Left ventricle myocardium inferior (tissue), 1 donor: Measurements from ENCODE around the gene ZNF710. TPM values are rescaled to one million over a fixed set of nuclear protein-coding genes. Genes with fewer than 3 reads are reported as not detected.

Experiments
- DNase-seq: peaks from one replicate; pipeline ENCODE4 v3.0.0-alpha.2; 2020
- H3K27ac ChIP-seq: fragments of 200-600 bp; replicated peaks from 2 replicates; pipeline ENCODE4 v1.8.0; 2021
- H3K27me3 ChIP-seq: fragments of 200-600 bp; 2 replicates; pipeline ENCODE4 v1.8.0; 2021; ENCODE audit warnings: low read depth
- H3K36me3 ChIP-seq: fragments of 200-600 bp; 2 replicates; pipeline ENCODE4 v1.8.0; 2021
- H3K4me1 ChIP-seq: fragments of 200-600 bp; 2 replicates; pipeline ENCODE4 v1.8.0; 2021
- H3K4me3 ChIP-seq: fragments of 200-600 bp; 2 replicates; pipeline ENCODE4 v1.8.0; 2021; ENCODE audit warnings: mild to moderate bottlenecking, moderate library complexity
- H3K9me3 ChIP-seq: fragments of 200-600 bp; replicated peaks from 2 replicates; pipeline ENCODE4 v1.8.0; 2021
- intact Hi-C: fragments of 100-400 bp; cut with micrococcal nuclease; formaldehyde crosslinking; loops from one replicate; pipeline ENCODE4 v1.11.0; 2022
- total RNA-seq: library from RNA; stranded (reverse); fragmentation: NEBNext Ultra II Directional; extraction: Animal tissue kit (Norgen Biotek cat#: 25700); gene quantifications from one replicate; pipeline ENCODE4 v1.2.1, GENCODE V29; 2021
- TF ChIP-seq, protein P1 (sequence below): fragments of 200-600 bp; IDR thresholded peaks from 2 replicates; pipeline ENCODE4 v1.8.0; 2021; ENCODE audit warnings: antibody characterized with exemption, mild to moderate bottlenecking, borderline replicate concordance
- donor health status: DM: no; HTN: yes; CAD: no; lungs with severe emphysema.

The ZNF710 gene
- total RNA-seq, 1 donor from 2014 or later = 5.5 TPM

GRCh38 chr15:90080818-90081393 lies 79.8 kb downstream of the ZNF710 start:
- no peak overlapping the region for H3K4me3 ChIP-seq
- TF ChIP-seq, protein P1, sequence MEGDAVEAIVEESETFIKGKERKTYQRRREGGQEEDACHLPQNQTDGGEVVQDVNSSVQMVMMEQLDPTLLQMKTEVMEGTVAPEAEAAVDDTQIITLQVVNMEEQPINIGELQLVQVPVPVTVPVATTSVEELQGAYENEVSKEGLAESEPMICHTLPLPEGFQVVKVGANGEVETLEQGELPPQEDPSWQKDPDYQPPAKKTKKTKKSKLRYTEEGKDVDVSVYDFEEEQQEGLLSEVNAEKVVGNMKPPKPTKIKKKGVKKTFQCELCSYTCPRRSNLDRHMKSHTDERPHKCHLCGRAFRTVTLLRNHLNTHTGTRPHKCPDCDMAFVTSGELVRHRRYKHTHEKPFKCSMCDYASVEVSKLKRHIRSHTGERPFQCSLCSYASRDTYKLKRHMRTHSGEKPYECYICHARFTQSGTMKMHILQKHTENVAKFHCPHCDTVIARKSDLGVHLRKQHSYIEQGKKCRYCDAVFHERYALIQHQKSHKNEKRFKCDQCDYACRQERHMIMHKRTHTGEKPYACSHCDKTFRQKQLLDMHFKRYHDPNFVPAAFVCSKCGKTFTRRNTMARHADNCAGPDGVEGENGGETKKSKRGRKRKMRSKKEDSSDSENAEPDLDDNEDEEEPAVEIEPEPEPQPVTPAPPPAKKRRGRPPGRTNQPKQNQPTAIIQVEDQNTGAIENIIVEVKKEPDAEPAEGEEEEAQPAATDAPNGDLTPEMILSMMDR = no peak
- H3K36me3 ChIP-seq = peaks cover 77% of the 10 kb centered on the region

GRCh38 chr15:90082140-90082715 lies 81.1 kb downstream of the ZNF710 start:
- no peak overlapping the region for H3K4me3 ChIP-seq
- H3K27ac ChIP-seq = peak overlapping the region; percentile 20
- no peaks in the 10 kb centered on the region for H3K27me3 ChIP-seq
- no peaks in the 10 kb centered on the region for H3K9me3 ChIP-seq
- DNase-seq = no peak
- TF ChIP-seq, protein P1 = no peak
- intact Hi-C loops = no loop called here
- H3K36me3 ChIP-seq = peaks cover 90% of the 10 kb centered on the region
- H3K4me1 ChIP-seq = peaks cover 13% of the 10 kb centered on the region

More at GRCh38 chr15:90080818-90081393, 79.8 kb downstream of the ZNF710 start:
- Histone ChIP-seq H3K9me3 (no peaks in the 10 kb centered on the region), H3K27me3 (no peaks in the 10 kb centered on the region), H3K4me1 (peaks cover 21% of the 10 kb centered on the region), H3K27ac (no peak overlapping the region)
- no peak for DNase-seq
- intact Hi-C loops = no loop called here

GRCh38 chr15:90083419-90083818 lies 82.3 kb downstream of the ZNF710 start:
- Histone ChIP-seq H3K36me3 (peaks cover 97% of the 10 kb centered on the region), H3K27ac (no peak overlapping the region), H3K27me3 (no peaks in the 10 kb centered on the region), H3K9me3 (no peaks in the 10 kb centered on the region), H3K4me1 (peaks cover 13% of the 10 kb centered on the region), H3K4me3 (no peak overlapping the region)
- intact Hi-C loops = no loop called here
- no peak for DNase-seq
- TF ChIP-seq, protein P1 = no peak

DNA sequence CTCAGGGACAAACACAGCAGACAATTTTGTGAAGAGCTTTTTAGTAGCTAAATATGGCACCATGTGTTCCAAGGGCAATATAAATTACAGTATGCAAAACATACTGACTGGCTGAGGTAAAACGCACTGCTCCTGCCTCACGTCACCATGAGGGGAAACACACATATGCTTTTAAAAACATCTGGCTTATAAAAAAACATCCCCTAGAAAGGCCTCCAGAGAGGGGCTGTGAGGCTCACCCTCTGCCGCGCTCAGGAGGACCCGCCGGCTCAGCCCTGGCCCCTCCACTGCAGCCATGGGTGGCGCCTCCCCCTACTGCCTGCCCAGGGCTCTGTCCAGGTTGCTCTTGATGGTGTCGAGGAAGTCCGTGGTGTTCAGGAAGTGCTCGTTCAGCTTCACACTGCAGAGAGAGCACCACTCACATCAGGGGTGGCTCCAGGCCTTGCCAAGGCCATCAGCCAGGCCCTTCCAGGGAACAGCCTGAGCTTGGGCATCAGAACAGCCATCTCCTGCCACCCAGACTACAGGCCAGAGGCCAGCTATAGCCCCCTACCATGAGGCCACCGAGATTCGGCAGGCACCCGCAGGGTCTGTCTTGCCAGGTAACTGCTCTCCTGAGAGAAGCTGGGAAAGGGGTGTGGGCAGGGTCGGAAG lies 83.0 kb downstream of the ZNF710 start:
- peaks cover 95% of the 10 kb centered on the region for H3K36me3 ChIP-seq
- intact Hi-C loops = no loop called here

GRCh38 chr15:90084876-90085423 lies 83.8 kb downstream of the ZNF710 start:
- no peak overlapping the region for H3K4me3 ChIP-seq
- H3K36me3 ChIP-seq = peaks cover 96% of the 10 kb centered on the region
- intact Hi-C loops = no loop called here
- no peaks in the 10 kb centered on the region for H3K9me3 ChIP-seq
- H3K27me3 ChIP-seq = no peaks in the 10 kb centered on the region
- peak overlapping the region; percentile 38 for H3K27ac ChIP-seq
- TF ChIP-seq, protein P1 = no peak
- H3K4me1 ChIP-seq = peaks cover 13% of the 10 kb centered on the region
- DNase-seq = no peak

More for the DNA sequence above, 83.0 kb downstream of the ZNF710 start:
- Histone ChIP-seq H3K4me3 (no peak overlapping the region), H3K27me3 (no peaks in the 10 kb centered on the region), H3K9me3 (no peaks in the 10 kb centered on the region), H3K27ac (no peak overlapping the region), H3K4me1 (peaks cover 13% of the 10 kb centered on the region)
- TF ChIP-seq, protein P1 = no peak
- no peak for DNase-seq
